ENCODE data around the gene SLC30A2. TPM values are rescaled to one million over a fixed set of nuclear protein-coding genes. Genes with fewer than 3 reads are reported as not detected.
A peak's percentile ranks its signal among the peaks of the same experiment; 100 is the strongest.

Gene SLC30A2
- total RNA-seq, 1 donor from 2014 or later, result not detected

- FAIRE-seq, result no peak
- no peak for DNase-seq (ENCODE audit: low spot score in 2 of 2)
Measured at GRCh38 chr1:26005434-26006105, 40.3 kb downstream of the SLC30A2 start.

DNA sequence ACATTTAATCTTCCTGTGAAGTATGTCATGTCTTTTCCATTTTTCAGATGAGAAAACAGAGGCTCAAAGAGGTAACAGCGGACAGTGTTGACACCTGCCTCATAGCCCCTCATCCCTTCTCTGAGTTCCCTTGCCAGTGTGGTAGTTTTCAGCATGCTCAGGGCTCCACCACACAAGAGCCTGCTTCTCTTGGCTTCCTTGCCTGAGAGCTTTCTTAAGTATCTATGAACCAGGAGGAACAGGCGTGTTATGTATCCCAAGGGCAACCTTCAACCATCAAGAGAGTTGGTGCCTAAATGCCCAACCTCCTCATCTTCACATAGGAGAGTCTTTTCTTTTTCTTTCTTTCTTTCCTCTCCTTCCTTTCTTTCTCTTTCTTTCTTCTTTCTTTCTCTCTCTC is 42.2 kb downstream of the SLC30A2 start:
- no peak for DNase-seq (ENCODE audit: low spot score in 2 of 2)
- no peak for FAIRE-seq

DNA sequence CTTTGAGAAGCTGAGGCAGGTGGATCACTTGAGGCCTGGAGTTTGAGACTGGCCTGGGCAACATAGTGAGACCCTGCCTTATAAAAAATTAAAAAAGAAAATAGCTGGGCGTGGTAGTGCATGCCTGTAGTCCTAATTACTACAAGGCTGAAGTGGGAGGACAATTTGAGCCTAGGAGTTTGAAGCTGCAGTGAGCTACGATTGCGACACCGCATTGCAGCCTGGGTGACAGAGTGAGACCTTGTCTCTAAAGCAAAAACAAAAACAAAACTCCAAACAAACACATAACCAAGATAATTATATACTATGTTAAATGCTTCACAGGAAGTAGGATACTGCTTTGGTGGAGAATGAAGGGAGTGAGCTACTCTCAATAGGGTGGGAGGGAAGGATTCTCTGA is 42.7 kb downstream of the SLC30A2 start:
- DNase-seq (ENCODE audit: low spot score in 2 of 2) (no peak), FAIRE-seq (no peak)

DNA sequence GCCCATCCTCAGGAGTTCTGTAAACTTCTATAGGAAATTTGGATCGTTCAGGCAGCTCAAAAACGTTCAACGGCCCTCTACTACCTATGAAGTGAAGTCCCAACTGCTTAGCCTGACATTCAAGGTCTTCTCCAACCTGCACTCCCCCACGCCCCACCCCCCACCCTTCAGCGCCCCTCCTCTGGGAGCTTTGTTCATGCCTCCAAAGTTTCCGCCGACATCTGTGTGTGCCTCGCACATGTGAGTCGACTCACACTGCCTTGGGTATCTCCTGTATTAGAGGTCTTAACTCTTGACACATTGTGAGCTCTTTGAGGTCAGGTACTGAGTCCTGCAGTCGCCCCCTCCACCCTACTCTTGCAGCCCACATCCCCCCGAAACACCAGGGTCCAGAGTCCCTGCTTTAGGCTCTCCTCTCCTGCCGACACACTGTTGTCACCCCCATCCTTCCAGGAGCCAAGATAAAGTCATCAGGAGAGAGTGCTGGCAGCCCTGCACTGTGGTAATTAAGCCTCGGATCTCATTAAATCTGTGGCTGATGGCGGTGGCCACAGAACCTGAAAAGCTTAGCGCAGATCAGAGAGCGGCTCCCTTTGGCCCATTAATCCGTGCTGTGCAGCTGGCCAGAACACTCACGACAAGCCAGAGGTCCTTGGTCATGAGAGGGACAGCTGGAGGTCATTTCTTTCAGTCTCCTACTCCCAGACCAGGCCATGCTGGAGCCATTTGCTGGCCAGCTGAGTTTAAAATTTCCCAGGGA is 46.7 kb downstream of the SLC30A2 start:
- no peak for FAIRE-seq
- no peak for DNase-seq (ENCODE audit: low spot score in 2 of 2)

- DNase-seq (ENCODE audit: low spot score in 2 of 2) (peak; percentile 83 to 91), FAIRE-seq (peak; percentile 95)
Measured at GRCh38 chr1:25997828-25998761, 47.8 kb downstream of the SLC30A2 start, which contains the start of gene PAFAH2. Gene PAFAH2, minus strand, starts transcription at chr1:25998063. Its CDS starts 7,247 bp downstream, at chr1:25990816.

- DNase-seq (ENCODE audit: low spot score in 2 of 2), result no peak
- FAIRE-seq, result no peak
Measured at GRCh38 chr1:25996966-25997827, 48.7 kb downstream of the SLC30A2 start.

- no peak for FAIRE-seq
Measured at GRCh38 chr1:25994402-25995150, 51.3 kb downstream of the SLC30A2 start.

GRCh38 chr1:25993197-25993951 is 52.5 kb downstream of the SLC30A2 start:
- DNase-seq (ENCODE audit: low spot score in 2 of 2) (no peak), FAIRE-seq (no peak)

More at GRCh38 chr1:25994402-25995150, 51.3 kb downstream of the SLC30A2 start:
- DNase-seq (ENCODE audit: low spot score in 2 of 2), result no peak

- FAIRE-seq (no peak), DNase-seq (ENCODE audit: low spot score in 2 of 2) (no peak)
Measured at GRCh38 chr1:25992689-25993171, 53.2 kb downstream of the SLC30A2 start.

GRCh38 chr1:25991937-25992688 is 53.8 kb downstream of the SLC30A2 start:
- FAIRE-seq (no peak), DNase-seq (ENCODE audit: low spot score in 2 of 2) (no peak)

GRCh38 chr1:25990702-25991395 is 55.1 kb downstream of the SLC30A2 start:
- DNase-seq (ENCODE audit: low spot score in 2 of 2), result no peak
- no peak for FAIRE-seq

DNA sequence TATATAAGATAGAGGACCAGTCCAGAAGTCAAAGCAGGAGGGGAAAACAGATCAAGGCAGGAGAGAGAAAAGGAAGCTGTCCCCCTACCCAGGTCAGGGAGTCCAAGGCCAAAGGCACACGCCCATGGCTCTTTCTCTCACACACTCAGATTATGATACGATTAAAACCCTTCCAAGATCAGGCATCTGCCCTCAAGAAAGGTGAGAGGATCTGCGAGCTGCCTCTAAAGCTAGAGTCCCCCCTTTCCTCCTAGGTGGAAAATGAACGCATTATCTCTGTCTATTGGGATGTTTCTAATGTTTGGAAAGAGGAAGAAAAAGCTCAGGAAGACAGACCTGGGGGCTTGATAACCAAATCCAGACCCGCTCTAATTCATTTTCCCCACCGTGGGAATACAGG is 55.7 kb downstream of the SLC30A2 start:
- DNase-seq (ENCODE audit: low spot score in 2 of 2) (no peak), FAIRE-seq (no peak)

DNA sequence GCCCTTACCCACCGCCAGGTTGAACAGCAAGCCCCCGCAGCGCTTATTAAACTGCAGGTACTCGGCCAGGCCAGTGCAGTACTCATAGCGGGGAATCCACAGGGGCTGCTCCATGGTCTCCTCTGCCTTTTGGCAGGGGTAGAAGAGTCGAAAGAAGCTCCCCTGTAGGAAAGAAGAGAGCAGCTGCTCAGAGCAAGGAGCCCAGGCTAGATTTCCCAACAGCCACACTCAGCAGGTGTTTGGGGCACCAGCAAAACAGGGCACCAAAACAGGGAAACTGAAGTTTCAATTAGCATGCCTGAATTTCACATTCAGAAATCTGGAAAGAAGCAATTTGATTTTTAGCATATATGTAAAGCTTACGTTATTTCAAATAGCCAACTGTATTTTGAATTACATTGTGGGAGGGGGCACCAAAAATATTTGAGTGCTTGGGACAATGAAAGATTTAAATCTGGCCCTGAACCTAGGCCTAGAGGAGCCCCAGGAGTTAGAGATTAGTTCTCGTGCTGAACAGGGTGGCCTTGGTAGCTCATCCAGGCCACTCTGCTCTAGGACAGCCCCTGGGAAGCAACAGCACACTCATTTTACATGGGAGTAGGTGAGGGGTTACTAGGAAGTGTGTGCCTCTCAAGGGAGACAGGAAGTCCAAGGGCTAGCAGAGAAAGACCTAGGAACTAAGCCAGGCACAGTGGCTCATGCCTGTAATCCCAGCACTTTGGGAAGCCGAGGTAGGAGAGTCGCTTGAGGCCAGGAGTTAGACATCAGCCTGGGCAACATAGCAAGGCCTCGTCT is 56.3 kb downstream of the SLC30A2 start:
- DNase-seq (ENCODE audit: low spot score in 2 of 2) (no peak), FAIRE-seq (no peak)

DNA sequence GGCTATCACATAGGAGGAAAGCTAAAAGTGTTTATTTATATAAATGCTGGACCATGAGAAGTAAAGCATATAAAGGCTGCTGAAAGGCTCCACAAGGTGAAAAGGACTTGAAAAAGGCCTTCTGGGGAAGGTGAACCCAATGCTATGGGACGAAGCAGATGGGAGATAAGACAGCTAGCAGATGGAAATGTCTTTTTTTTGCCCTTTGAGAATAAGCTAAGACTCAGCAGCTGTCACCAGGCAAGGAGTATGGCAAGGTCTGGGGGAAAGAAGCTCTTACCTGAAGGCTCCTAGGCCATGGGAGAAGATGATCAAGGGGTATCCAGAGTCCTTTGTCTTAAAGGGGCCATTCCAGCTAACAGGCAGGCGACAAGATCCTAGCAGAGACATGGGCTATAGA is 58.0 kb downstream of the SLC30A2 start:
- no peak for DNase-seq (ENCODE audit: low spot score in 2 of 2)
- FAIRE-seq, result no peak

Measured in frontal cortex (tissue), 4 donors.